GM21515 (cell line): ENCODE measurements around the gene ICAM3.

Experiments used
- ATAC-seq: cut with Tn5 transposase; IDR thresholded peaks from one replicate; pipeline ENCODE4 v1.9.1; 2021; ENCODE audit not compliant: unreplicated experiment

Gene ICAM3

DNA sequence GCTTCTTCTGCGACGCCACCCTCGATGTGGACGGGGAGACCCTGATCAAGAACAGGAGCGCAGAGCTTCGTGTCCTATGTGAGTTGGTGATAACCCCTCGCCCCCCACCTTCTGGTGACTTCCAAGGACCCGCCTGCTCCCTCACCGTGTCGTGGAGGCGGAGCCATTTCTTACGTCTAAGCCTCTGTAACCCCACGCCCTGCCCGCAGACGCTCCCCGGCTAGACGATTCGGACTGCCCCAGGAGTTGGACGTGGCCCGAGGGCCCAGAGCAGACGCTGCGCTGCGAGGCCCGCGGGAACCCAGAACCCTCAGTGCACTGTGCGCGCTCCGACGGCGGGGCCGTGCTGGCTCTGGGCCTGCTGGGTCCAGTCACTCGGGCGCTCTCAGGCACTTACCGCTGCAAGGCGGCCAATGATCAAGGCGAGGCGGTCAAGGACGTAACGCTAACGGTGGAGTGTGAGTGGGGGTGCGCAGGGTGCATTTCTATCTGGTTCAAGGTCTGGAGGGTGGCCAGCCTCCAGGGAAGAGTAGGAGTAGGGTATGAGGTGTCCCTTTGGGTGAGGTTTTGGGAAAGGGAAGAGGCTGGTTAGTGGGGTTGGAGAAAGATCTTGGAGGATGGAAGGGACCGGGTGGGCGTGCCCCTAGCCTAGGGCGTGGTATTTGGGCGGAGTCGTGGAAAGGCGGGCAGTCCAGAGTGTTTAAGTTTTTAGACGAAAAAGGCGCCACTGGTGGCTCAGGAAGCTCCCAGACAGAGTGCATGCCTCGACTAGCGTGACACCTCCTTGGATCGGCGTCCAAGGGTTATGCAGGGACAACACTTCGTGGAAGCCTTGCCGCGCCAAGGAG lies 46.4 kb downstream of the ICAM3 start:
- ATAC-seq = no peak

DNA sequence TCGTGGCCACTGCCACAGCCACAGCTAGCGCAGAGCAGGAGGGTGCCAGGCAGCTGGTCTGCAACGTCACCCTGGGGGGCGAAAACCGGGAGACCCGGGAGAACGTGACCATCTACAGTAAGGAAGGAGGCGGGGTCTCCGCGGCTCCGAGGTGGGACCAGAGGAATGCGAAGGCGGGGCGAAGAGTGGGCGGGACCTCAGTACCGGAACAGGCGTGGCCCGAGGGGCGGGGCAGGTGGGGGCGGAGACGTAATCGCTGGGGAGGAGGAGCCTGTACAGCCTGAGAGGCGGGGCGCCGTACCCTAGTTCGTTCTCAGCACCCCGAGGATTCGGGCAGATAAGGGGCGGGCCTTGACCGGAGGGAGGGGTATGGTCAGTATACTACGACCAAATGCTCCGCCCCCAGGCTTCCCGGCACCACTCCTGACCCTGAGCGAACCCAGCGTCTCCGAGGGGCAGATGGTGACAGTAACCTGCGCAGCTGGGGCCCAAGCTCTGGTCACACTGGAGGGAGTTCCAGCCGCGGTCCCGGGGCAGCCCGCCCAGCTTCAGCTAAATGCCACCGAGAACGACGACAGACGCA lies 47.1 kb downstream of the ICAM3 start:
- peak; percentile 36 for ATAC-seq

DNA sequence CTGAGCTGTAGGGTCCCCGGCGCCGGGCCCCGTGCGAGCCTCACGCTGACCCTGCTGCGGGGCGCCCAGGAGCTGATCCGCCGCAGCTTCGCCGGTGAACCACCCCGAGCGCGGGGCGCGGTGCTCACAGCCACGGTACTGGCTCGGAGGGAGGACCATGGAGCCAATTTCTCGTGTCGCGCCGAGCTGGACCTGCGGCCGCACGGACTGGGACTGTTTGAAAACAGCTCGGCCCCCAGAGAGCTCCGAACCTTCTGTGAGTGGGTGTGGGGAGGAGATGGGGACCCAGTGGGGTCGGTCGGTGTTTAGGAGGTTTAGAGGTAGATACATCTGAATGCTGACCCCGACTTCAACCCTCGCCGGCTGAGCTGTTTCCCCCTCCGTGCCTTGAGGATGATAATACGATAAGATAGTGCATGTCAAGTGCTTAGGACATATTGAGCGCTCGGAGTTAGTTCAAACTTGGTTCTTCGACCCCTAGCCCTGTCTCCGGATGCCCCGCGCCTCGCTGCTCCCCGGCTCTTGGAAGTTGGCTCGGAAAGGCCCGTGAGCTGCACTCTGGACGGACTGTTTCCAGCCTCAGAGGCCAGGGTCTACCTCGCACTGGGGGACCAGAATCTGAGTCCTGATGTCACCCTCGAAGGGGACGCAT lies 47.7 kb downstream of the ICAM3 start:
- ATAC-seq = no peak

DNA sequence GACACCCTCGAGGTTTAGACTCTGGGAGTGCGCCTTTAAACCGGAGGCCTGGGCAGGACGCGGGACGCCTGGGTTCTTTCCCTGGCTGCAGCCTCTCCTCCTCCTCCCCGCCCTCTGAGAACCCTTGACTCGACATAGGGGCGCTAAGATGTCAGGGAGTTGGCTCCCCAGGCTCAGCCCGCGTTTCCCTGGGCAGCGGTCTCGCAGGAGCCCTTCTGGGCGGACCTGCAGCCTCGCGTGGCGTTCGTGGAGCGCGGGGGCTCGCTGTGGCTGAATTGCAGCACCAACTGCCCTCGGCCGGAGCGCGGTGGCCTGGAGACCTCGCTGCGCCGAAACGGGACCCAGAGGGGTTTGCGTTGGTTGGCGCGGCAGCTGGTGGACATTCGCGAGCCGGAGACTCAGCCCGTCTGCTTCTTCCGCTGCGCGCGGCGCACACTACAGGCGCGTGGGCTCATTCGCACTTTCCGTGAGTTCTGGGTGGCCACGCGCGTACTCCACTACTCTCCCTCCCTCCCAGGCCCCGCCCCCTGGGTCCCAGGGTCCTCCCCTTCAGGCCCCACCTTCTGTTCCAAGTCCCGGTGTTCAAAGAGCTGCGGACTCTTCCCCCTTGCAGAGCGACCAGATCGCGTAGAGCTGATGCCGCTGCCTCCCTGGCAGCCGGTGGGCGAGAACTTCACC lies 48.4 kb downstream of the ICAM3 start:
- no peak for ATAC-seq

DNA sequence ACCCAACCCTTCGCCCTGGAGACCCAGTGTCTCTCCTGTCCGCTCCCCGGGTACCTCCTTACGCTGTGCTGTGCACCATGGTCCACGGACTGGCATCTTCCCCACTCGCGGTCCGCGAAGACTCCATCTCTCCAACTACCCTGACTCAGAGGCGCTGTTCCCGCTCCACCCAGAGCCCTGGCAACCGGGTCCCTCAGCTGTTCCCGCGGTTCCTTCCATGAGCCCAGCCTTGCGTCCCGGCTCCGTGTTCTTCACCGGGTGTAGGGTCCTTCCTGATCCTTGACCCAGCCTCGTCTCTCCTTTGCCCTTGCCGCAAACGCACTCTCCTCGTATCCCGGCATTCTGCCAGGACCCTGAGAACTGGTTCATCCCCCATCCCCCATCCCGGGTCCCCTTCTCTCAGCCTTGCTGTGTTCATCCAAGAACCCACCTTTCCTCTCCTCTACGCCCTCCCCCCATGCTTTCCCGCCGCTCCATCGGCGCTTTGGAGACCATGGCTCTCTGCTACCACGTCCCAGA lies 49.0 kb downstream of the ICAM3 start:
- ATAC-seq = no peak

DNA sequence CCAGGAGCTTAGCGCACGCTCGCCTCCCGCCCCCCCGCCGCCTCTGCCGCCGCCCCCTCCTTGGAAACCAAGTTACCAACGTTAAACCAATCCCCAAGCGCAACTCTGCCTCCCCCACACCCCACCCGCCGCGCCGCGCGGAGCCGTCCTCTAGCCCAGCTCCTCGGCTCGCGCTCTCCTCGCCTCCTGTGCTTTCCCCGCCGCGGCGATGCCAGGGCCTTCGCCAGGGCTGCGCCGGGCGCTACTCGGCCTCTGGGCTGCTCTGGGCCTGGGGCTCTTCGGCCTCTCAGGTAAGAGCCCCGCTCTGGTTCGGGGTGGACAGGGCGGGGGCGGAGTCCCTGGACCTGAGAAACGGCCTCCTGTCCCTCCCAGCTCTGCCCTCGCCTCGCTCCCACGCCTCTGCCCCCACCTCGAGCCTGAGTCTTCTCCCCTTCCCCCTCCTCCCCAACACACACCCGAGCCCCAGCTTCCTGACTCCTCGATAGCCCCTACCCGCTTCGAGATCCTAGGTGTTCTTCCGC lies 49.5 kb downstream of the ICAM3 start, which contains the start of gene ICAM5:
TSS of gene ICAM5 (plus strand) at position 117 of the 521 bp plus-strand sequence. CDS start at position 209, 92 bp downstream.
- ATAC-seq = no peak

DNA sequence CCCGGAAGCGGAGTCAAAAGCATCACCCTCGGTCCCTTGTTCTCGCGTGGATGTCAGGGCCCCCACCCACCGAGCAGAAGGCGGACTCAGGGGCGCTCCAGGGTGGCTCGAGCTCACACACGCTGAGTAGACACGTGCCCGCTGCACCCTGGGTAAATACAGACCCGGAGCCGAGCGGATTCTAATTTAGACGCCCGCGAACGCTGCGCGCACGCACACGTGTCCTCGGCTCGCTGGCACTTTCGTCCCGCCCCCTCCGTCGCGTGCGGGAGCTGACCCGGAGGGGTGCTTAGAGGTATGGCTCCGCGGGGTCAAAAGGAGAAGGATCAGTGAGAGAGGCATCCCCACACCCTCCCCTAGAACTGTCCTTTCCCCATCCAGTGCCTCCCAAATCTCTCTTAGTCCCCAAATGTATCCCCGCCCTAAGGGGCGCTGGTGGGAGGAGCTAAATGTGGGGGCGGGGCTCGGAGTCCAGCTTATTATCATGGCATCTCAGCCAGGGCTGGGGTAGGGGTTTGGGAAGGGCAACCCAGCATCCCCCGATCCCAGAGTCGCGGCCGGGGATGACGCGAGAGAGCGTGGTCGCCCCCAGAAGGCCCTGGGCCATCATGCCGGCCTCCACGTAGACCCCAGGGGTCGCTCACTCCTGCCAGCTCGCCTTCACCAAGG lies 50.1 kb downstream of the ICAM3 start:
- ATAC-seq = no peak

DNA sequence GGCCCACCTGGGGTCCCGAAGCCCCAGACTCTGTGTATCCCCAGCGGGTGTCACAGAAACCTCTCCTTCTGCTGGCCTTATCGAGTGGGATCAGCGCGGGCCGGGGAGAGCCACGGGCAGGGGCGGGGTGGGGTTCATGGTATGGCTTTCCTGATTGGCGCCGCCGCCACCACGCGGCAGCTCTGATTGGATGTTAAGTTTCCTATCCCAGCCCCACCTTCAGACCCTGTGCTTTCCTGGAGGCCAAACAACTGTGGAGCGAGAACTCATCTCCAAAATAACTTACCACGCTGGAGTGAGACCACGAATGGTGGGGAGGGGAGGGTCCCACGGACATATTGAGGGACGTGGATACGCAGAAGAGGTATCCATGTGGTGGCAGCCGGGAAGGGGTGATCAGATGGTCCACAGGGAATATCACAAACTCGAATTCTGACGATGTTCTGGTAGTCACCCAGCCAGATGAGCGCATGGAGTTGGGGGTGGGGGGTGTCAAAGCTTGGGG lies 50.7 kb downstream of the ICAM3 start:
- ATAC-seq = no peak

DNA sequence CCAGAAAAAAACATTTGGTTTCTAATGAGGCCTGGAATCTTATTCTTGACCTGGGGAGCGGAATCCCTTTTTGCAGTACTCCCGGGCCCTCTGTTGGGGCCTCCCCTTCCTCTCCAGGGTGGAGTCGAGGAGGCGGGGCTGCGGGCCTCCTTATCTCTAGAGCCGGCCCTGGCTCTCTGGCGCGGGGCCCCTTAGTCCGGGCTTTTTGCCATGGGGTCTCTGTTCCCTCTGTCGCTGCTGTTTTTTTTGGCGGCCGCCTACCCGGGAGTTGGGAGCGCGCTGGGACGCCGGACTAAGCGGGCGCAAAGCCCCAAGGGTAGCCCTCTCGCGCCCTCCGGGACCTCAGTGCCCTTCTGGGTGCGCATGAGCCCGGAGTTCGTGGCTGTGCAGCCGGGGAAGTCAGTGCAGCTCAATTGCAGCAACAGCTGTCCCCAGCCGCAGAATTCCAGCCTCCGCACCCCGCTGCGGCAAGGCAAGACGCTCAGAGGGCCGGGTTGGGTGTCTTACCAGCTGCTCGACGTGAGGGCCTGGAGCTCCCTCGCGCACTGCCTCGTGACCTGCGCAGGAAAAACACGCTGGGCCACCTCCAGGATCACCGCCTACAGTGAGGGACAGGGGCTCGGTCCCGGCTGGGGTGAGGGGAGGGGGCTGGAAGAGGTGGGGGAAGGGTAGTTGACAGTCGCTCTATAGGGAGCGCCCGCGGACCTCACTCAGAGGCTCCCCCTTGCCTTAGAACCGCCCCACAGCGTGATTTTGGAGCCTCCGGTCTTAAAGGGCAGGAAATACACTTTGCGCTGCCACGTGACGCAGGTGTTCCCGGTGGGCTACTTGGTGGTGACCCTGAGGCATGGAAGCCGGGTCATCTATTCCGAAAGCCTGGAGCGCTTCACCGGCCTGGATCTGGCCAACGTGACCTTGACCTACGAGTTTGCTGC lies 52.4 kb downstream of the ICAM3 start, which contains the start of gene ICAM4:
TSS of gene ICAM4 (plus strand) at position 153 of the 935 bp plus-strand sequence. CDS start at position 211, 58 bp downstream.
- ATAC-seq = no peak

DNA sequence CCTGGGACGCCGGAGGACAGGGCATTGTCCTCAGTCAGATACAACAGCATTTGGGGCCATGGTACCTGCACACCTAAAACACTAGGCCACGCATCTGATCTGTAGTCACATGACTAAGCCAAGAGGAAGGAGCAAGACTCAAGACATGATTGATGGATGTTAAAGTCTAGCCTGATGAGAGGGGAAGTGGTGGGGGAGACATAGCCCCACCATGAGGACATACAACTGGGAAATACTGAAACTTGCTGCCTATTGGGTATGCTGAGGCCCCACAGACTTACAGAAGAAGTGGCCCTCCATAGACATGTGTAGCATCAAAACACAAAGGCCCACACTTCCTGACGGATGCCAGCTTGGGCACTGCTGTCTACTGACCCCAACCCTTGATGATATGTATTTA lies 54.0 kb downstream of the ICAM3 start:
- ATAC-seq = no peak

DNA sequence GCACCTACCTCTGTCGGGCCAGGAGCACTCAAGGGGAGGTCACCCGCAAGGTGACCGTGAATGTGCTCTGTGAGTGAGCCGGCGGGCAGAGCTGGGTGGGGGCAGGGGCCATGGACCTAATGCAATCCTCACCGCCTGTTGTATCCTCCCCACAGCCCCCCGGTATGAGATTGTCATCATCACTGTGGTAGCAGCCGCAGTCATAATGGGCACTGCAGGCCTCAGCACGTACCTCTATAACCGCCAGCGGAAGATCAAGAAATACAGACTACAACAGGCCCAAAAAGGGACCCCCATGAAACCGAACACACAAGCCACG lies 54.5 kb downstream of the ICAM3 start:
- ATAC-seq = no peak

DNA sequence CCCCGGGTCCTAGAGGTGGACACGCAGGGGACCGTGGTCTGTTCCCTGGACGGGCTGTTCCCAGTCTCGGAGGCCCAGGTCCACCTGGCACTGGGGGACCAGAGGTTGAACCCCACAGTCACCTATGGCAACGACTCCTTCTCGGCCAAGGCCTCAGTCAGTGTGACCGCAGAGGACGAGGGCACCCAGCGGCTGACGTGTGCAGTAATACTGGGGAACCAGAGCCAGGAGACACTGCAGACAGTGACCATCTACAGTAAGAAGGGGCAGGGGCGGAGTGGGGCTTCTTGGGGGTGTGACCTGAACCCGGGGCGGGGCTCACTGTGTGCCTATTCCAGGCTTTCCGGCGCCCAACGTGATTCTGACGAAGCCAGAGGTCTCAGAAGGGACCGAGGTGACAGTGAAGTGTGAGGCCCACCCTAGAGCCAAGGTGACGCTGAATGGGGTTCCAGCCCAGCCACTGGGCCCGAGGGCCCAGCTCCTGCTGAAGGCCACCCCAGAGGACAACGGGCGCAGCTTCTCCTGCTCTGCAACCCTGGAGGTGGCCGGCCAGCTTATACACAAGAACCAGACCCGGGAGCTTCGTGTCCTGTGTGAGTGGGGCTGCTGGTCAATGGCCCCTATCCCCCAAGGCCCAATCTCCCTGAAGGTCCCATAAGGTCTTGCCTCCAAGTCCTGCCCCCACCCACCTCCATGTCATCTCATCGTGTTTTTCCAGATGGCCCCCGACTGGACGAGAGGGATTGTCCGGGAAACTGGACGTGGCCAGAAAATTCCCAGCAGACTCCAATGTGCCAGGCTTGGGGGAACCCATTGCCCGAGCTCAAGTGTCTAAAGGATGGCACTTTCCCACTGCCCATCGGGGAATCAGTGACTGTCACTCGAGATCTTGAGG lies 55.1 kb downstream of the ICAM3 start:
- ATAC-seq = no peak
